Liver (tissue), 9 donors: Measurements from ENCODE around the gene SMIM28. TPM values are rescaled to one million over a fixed set of nuclear protein-coding genes. Genes with fewer than 3 reads are reported as not detected.

Experiments used
- DNase-seq: peaks from one replicate; pipeline ENCODE4 v3.0.0-alpha.2; 2017; ENCODE audit warnings: low spot score
- H3K27ac ChIP-seq, 2 donors: one replicate each; pipeline ENCODE4 v1.7.0; 2013; ENCODE audit warnings: inconsistent platforms in 2 of 2, low read length in 2 of 2, control low read depth in 1 of 2, low read depth in 1 of 2, mild to moderate bottlenecking in 1 of 2
- H3K27me3 ChIP-seq, 4 donors: one replicate each; pipeline versions ENCODE4 v1.6.1 to v1.7.0; 2013; ENCODE audit warnings: low read length in 3 of 4, inconsistent platforms in 1 of 4, mild to moderate bottlenecking in 1 of 4, moderate library complexity in 1 of 4; ENCODE audit not compliant: control insufficient read depth in 4 of 4, insufficient read depth in 4 of 4
- H3K36me3 ChIP-seq, 4 donors: one replicate each; pipeline versions ENCODE4 v1.6.1 to v1.7.0; 2013; ENCODE audit warnings: low read length in 3 of 4, mild to moderate bottlenecking in 3 of 4, low read depth in 1 of 4, moderate library complexity in 1 of 4; ENCODE audit not compliant: control insufficient read depth in 4 of 4, insufficient read depth in 3 of 4
- H3K4me1 ChIP-seq, 4 donors: one replicate each; pipeline versions ENCODE4 v1.6.1 to v1.7.0; 2013; ENCODE audit warnings: low read length in 3 of 4, mild to moderate bottlenecking in 3 of 4, moderate library complexity in 1 of 4; ENCODE audit not compliant: control insufficient read depth in 4 of 4, insufficient read depth in 4 of 4
- H3K4me3 ChIP-seq, 3 donors: one replicate each; pipeline versions ENCODE4 v1.6.1 to v1.7.0; 2013; ENCODE audit warnings: low read length in 3 of 3, control low read depth in 1 of 3, low read depth in 1 of 3, mild to moderate bottlenecking in 1 of 3
- H3K9ac ChIP-seq, 2 donors: one replicate each; pipeline ENCODE4 v1.7.0; 2013; ENCODE audit warnings: low read length in 2 of 2, mild to moderate bottlenecking in 2 of 2, moderate library complexity in 2 of 2, control low read depth in 1 of 2, low read depth in 1 of 2
- H3K9me3 ChIP-seq, 4 donors: one replicate each; pipeline versions ENCODE4 v1.6.1 to v1.7.0; 2013; ENCODE audit warnings: low read length in 3 of 4; ENCODE audit not compliant: control insufficient read depth in 4 of 4
- ATF3 ChIP-seq: IDR thresholded peaks from 2 replicates; pipeline ENCODE4 v1.6.1; 2016; ENCODE audit warnings: antibody characterized with exemption
- CTCF ChIP-seq: fragments of 150-350 bp; IDR thresholded peaks from 2 replicates; pipeline ENCODE4 v1.5.1; 2017; ENCODE audit warnings: improper control_type of control experiment, low read depth, low read length; ENCODE audit not compliant: missing input control
- FOXA1 ChIP-seq: IDR thresholded peaks from 2 replicates; pipeline ENCODE4 v1.6.1; 2016; ENCODE audit warnings: antibody characterized with exemption
- GABPA ChIP-seq, 2 donors: IDR thresholded peaks in 1 of 2; conservative IDR thresholded peaks in 1 of 2; 2 replicates each; pipeline ENCODE4 v1.6.1; 2016; ENCODE audit warnings: antibody characterized with exemption in 2 of 2, mild to moderate bottlenecking in 1 of 2, moderate library complexity in 1 of 2
- HNF4A ChIP-seq, 2 donors: conservative IDR thresholded peaks; 2 replicates each; pipeline ENCODE4 v1.6.1; 2016; ENCODE audit warnings: antibody characterized with exemption in 2 of 2, mild to moderate bottlenecking in 2 of 2
- HNF4G ChIP-seq: IDR thresholded peaks from 2 replicates; pipeline ENCODE4 v1.6.1; 2016; ENCODE audit warnings: antibody characterized with exemption
- JUND ChIP-seq, 2 donors: IDR thresholded peaks; 2 replicates each; pipeline ENCODE4 v1.6.1; 2016; ENCODE audit warnings: antibody characterized with exemption in 2 of 2
- MAX ChIP-seq: IDR thresholded peaks from 2 replicates; pipeline ENCODE4 v1.6.1; 2016; ENCODE audit warnings: antibody characterized with exemption
- NR2F2 ChIP-seq: IDR thresholded peaks from 2 replicates; pipeline ENCODE4 v1.6.1; 2016; ENCODE audit warnings: antibody characterized with exemption
- RAD21 ChIP-seq, 2 donors: IDR thresholded peaks; 2 replicates each; pipeline ENCODE4 v1.6.1; 2016; ENCODE audit warnings: antibody characterized with exemption in 2 of 2, mild to moderate bottlenecking in 2 of 2
- REST ChIP-seq: IDR thresholded peaks from 2 replicates; pipeline ENCODE4 v1.6.1; 2016; ENCODE audit warnings: antibody characterized with exemption, mild to moderate bottlenecking
- RXRA ChIP-seq, 2 donors: IDR thresholded peaks; 2 replicates each; pipeline ENCODE4 v1.6.1; 2017 to 2018; ENCODE audit warnings: antibody characterized with exemption in 2 of 2, mild to moderate bottlenecking in 1 of 2
- SP1 ChIP-seq: IDR thresholded peaks from 2 replicates; pipeline ENCODE4 v1.6.1; 2018; ENCODE audit warnings: antibody characterized with exemption, mild to moderate bottlenecking
- TAF1 ChIP-seq: conservative IDR thresholded peaks from 2 replicates; pipeline ENCODE4 v1.6.1; 2016; ENCODE audit warnings: antibody characterized with exemption, mild to moderate bottlenecking
- YY1 ChIP-seq: IDR thresholded peaks from 2 replicates; pipeline ENCODE4 v1.6.1; 2016; ENCODE audit warnings: antibody characterized with exemption, mild to moderate bottlenecking
- ZBTB33 ChIP-seq: IDR thresholded peaks from 2 replicates; pipeline ENCODE4 v1.6.1; 2016; ENCODE audit warnings: antibody characterized with exemption
- WGBS: extraction: QIAGEN DNeasy Blood & Tissue Kit; methylation state at CpG from one replicate; pipeline ENCODE4 v1.1.7; 2013; 5-methylcytosine and 5-hydroxymethylcytosine counted together
- polyA plus RNA-seq, 2 donors: library from polyadenylated mRNA; stranded (reverse) in 1 of 2; unstranded in 1 of 2; fragments of 200-250 nt in 1 of 2; fragments of >200 nt in 1 of 2; fragmentation: Nextera tagmentation in 1 of 2; extraction: Ambion mirVana in 1 of 2; gene quantifications; one replicate each; pipeline versions ENCODE4 v1.2.1 to v1.2.3, GENCODE V29; 2013 to 2015
- total RNA-seq, 2 donors: library from RNA; depleted of rRNA; stranded (reverse); fragments of >200 nt; gene quantifications; one replicate each; pipeline ENCODE4 v1.2.3, GENCODE V29; 2014
- donor health status: healthy.
- donor health status: healthy.
- donor health status: healthy.
- donor health status: healthy.
- donor health status: healthy.

The SMIM28 gene
- total and polyA plus RNA-seq, 4 donors, result not detected

- H3K4me1 ChIP-seq, result peaks cover 0 to 4% (median 0%) of the 10 kb centered on the region in 4 donors
- no peak for DNase-seq
- H3K36me3 ChIP-seq, result no peaks in the 10 kb centered on the region
- H3K9ac ChIP-seq, result no peak overlapping the region
- no peaks in the 10 kb centered on the region for H3K27me3 ChIP-seq
- no peak overlapping the region for H3K4me3 ChIP-seq
- no peak overlapping the region for H3K27ac ChIP-seq
- H3K9me3 ChIP-seq, result no peaks in the 10 kb centered on the region
- no peak for TF ChIP-seq YY1
- TF ChIP-seq JUND (IDR thresholded peaks at IDR 0.05), result no peak
- TF ChIP-seq ATF3, result no peak
- TF ChIP-seq TAF1, result no peak
- no peak for TF ChIP-seq RAD21 (IDR thresholded peaks at IDR 0.05)
- TF ChIP-seq GABPA (IDR thresholded peaks at IDR 0.05 in 1 of 2, conservative IDR thresholded peaks at IDR 0.05 in 1 of 2), result no peak
- TF ChIP-seq HNF4G, result no peak
- TF ChIP-seq CTCF, result no peak
- no peak for TF ChIP-seq MAX
- TF ChIP-seq FOXA1, result no peak
- no peak for TF ChIP-seq ZBTB33
- no peak for TF ChIP-seq RXRA (IDR thresholded peaks at IDR 0.05)
- no peak for TF ChIP-seq NR2F2
Measured at GRCh38 chr6:138343112-138343511, 34.6 kb upstream of the SMIM28 start.

GRCh38 chr6:138345565-138346285 is 32.0 kb upstream of the SMIM28 start:
- Histone ChIP-seq H3K9me3 (no peaks in the 10 kb centered on the region), H3K27me3 (no peaks in the 10 kb centered on the region), H3K4me1 (peaks cover 0 to 4% (median 0%) of the 10 kb centered on the region in 4 donors), H3K9ac (no peak overlapping the region), H3K4me3 (no peak overlapping the region), H3K27ac (no peak overlapping the region), H3K36me3 (no peaks in the 10 kb centered on the region)
- WGBS, result 81% methylated on average over 2 of the region's 2 CpGs
- no peak for TF ChIP-seq ATF3
- no peak for TF ChIP-seq REST
- TF ChIP-seq MAX, result no peak
- no peak for TF ChIP-seq ZBTB33
- no peak for TF ChIP-seq RAD21 (IDR thresholded peaks at IDR 0.05)
- no peak for TF ChIP-seq CTCF
- no peak for TF ChIP-seq SP1
- no peak for TF ChIP-seq HNF4A (conservative IDR thresholded peaks at IDR 0.05)
- no peak for TF ChIP-seq RXRA (IDR thresholded peaks at IDR 0.05)
- DNase-seq, result no peak
